Measurements from ENCODE around the gene IFNAR2.

DNA sequence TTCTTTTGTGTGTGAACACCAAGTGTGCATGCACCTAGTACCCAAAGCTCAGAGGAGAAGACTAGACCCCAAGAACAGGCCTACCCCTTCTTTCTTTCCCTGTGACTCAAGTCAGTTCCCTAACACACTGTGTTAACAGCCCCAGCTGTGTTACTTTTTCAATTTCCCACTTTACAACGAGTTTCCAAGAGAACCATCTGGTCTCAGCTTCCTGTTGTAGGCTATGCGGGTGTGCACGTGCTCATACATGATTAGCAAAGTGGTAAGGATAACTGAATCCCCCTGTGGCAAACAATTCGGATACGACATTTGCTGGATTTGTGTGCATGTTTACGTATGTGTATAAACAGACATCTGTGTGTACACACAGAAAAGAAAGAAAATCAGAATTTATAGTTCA, 17.9 kb downstream of the IFNAR2 start:
- no peak for TF ChIP-seq CTCF (IDR thresholded peaks at IDR 0.05; ENCODE audit: extremely low read depth in 1 of 2, insufficient read depth in 1 of 2, low read depth in 1 of 2, low read length in 2 of 2)
- TF ChIP-seq, protein P1, sequence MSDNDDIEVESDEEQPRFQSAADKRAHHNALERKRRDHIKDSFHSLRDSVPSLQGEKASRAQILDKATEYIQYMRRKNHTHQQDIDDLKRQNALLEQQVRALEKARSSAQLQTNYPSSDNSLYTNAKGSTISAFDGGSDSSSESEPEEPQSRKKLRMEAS (IDR thresholded peaks at IDR 0.05; ENCODE audit: insufficient read depth, insufficient read length): no peak
